Endothelial cell of umbilical vein (primary cell): ENCODE results near the gene DNAJA4. TPM values are rescaled to one million over a fixed set of nuclear protein-coding genes. Genes with fewer than 3 reads are reported as not detected.
A peak's percentile ranks its signal among the peaks of the same experiment; 100 is the strongest.

Experiments used
- BruUV-seq: library from RNA; stranded (reverse); fragments of 400-500 nt; replicated peaks from 2 replicates; lab custom pipeline; 2021; lab: Mats Ljungman, UMichigan
- CTCF ChIA-PET: fragments of 300-600, 350-600 bp; sonication (Branson Sonifier 250); formaldehyde crosslinking; loops from one replicate; lab custom pipeline; 2021; ENCODE audit warnings: antibody characterized with exemption, inconsistent platforms; lab: Charles Lee
- POLR2A ChIA-PET: fragments of 300-600, 350-600 bp; sonication (Branson Sonifier 250); formaldehyde crosslinking; loops from one replicate; lab custom pipeline; 2021; ENCODE audit warnings: antibody characterized with exemption, inconsistent platforms; lab: Charles Lee
- DNase-seq: peaks from one replicate; pipeline ENCODE4 v3.0.0-alpha.2; 2011; ENCODE audit warnings: low read depth, low spot score
- FAIRE-seq: peaks from 2 replicates; lab custom pipeline; 2011; peaks lifted over from hg19 to GRCh38; lab: Jason Lieb, UNC
- H2AFZ ChIP-seq: 2 replicates; pipeline ENCODE4 v1.6.0; 2012; ENCODE audit warnings: low read depth, low read length, control low read depth, inconsistent platforms
- H3K27ac ChIP-seq: 2 replicates; pipeline ENCODE4 v1.5.1; 2011; ENCODE audit warnings: low read depth, mild to moderate bottlenecking, control low read depth, low read length, moderate library complexity; ENCODE audit not compliant: insufficient read depth
- H3K27me3 ChIP-seq, 2 experiments: 2 replicates each; pipeline versions ENCODE4 v1.6.0 to v1.6.1; 2011; ENCODE audit warnings: low read length in 2 of 2, mixed read lengths in 1 of 2; ENCODE audit not compliant: control insufficient read depth in 2 of 2, insufficient read depth in 2 of 2
- H3K36me3 ChIP-seq, 2 experiments: 2 replicates in 1 of 2; 3 replicates in 1 of 2; pipeline ENCODE4 v1.5.1; 2011; ENCODE audit warnings: low read length in 2 of 2, mild to moderate bottlenecking in 1 of 2, moderate library complexity in 1 of 2; ENCODE audit not compliant: control insufficient read depth in 2 of 2, insufficient read depth in 2 of 2; ENCODE audit errors: extremely low read depth in 1 of 2
- H3K4me1 ChIP-seq: 3 replicates; pipeline ENCODE4 v1.5.1; 2011; ENCODE audit warnings: mild to moderate bottlenecking, low read length; ENCODE audit not compliant: control insufficient read depth, insufficient read depth; ENCODE audit errors: extremely low read depth
- H3K4me2 ChIP-seq: 2 replicates; pipeline ENCODE4 v1.6.1; 2011; ENCODE audit warnings: low read length, control low read depth, mixed read lengths; ENCODE audit not compliant: insufficient read depth
- H3K4me3 ChIP-seq, 3 experiments: fragments of 200-600 bp in 1 of 3; sonication (generic), shearing (Covaris generic) in 1 of 3; replicated peaks in 1 of 3; 2 replicates each; pipeline ENCODE4 v1.5.1; 2011 to 2016; ENCODE audit warnings: control low read depth in 3 of 3, low read length in 3 of 3, mild to moderate bottlenecking in 2 of 3, inconsistent platforms in 1 of 3, low read depth in 1 of 3, moderate library complexity in 1 of 3; ENCODE audit not compliant: insufficient read depth in 1 of 3
- H3K79me2 ChIP-seq: 2 replicates; pipeline ENCODE4 v1.6.0; 2012; ENCODE audit warnings: low read length, inconsistent platforms; ENCODE audit not compliant: control insufficient read depth, insufficient read depth
- H3K9ac ChIP-seq: replicated peaks from 2 replicates; pipeline ENCODE3; 2011; ENCODE audit warnings: low read length, control low read depth; ENCODE audit not compliant: insufficient read depth; ENCODE audit errors: extremely low read depth
- H3K9me1 ChIP-seq: replicated peaks from 3 replicates; pipeline ENCODE4 v1.6.0; 2011; ENCODE audit warnings: mild to moderate bottlenecking, low read length; ENCODE audit not compliant: control insufficient read depth, insufficient read depth; ENCODE audit errors: extremely low read depth
- H3K9me3 ChIP-seq: replicated peaks from 2 replicates; pipeline ENCODE4 v1.5.1; 2012; ENCODE audit warnings: low read length, inconsistent platforms; ENCODE audit not compliant: control insufficient read depth, insufficient read depth
- H4K20me1 ChIP-seq: replicated peaks from 2 replicates; pipeline ENCODE3; 2011; ENCODE audit warnings: mild to moderate bottlenecking, low read length; ENCODE audit not compliant: control insufficient read depth, insufficient read depth; ENCODE audit errors: extremely low read depth
- CTCF ChIP-seq, 2 donors: IDR thresholded peaks; 1 replicate in 1 of 2; 2 replicates in 1 of 2; pipeline ENCODE4 v1.5.1; 2011; ENCODE audit warnings: low read length in 2 of 2, mild to moderate bottlenecking in 2 of 2, moderate library complexity in 2 of 2, control low read depth in 1 of 2, inconsistent platforms in 1 of 2, low read depth in 1 of 2; ENCODE audit not compliant: insufficient read depth in 1 of 2; ENCODE audit errors: extremely low read depth in 1 of 2
- EZH2 ChIP-seq: IDR thresholded peaks from 2 replicates; pipeline ENCODE4 v1.6.1; 2012; ENCODE audit warnings: borderline replicate concordance, low read depth, mild to moderate bottlenecking, moderate library complexity, low read length, inconsistent platforms; ENCODE audit not compliant: severe bottlenecking
- GATA2 ChIP-seq: IDR thresholded peaks from 2 replicates; pipeline ENCODE4 v1.7.0; 2011; ENCODE audit warnings: low read depth, mild to moderate bottlenecking, moderate library complexity, mixed read lengths, low read length; ENCODE audit not compliant: insufficient read length, insufficient read depth
- JUN ChIP-seq: IDR thresholded peaks from 2 replicates; pipeline ENCODE4 v1.6.1; 2011; ENCODE audit warnings: borderline replicate concordance, low read depth; ENCODE audit not compliant: insufficient read length, insufficient read depth
- MYC ChIP-seq: IDR thresholded peaks from one replicate; pipeline ENCODE4 v1.6.1; 2011; ENCODE audit warnings: mild to moderate bottlenecking, low read depth, low read length
- dilution Hi-C: fragments of 300-500 bp; cut with MboI; formaldehyde crosslinking; loops from one replicate; pipeline ENCODE4 v1.15.0; 2019; ENCODE audit warnings: low sequenced_read_pairs; ENCODE audit not compliant: extremely low pct_ligation_motif_present
- intact Hi-C: fragments of 100-400 bp; cut with micrococcal nuclease; formaldehyde crosslinking; loops from one replicate; pipeline ENCODE4 v1.10.0; 2022
- polyA plus RNA-seq, 4 experiments: library from polyadenylated mRNA; depleted of rRNA in 3 of 4; stranded (reverse) in 3 of 4; unstranded in 1 of 4; fragments of >200 nt; gene quantifications; 2 replicates each; pipeline versions ENCODE4 v1.2.1 to v1.2.3, GENCODE V29; 2011 to 2012; ENCODE audit warnings: missing spikeins in 1 of 4
- total RNA-seq: library from RNA; stranded (reverse); gene quantifications from 2 replicates; pipeline ENCODE4 v1.2.3, GENCODE V29; 2021
- TF ChIP-seq, protein P1 (sequence below): IDR thresholded peaks from 2 replicates; pipeline ENCODE4 v1.6.1; 2011; ENCODE audit not compliant: insufficient read depth, insufficient read length

The DNAJA4 gene
- total and polyA plus RNA-seq, 2 donors (not counting 3 experiments of a cell fraction or from before 2014, with no cell fraction given): 17.3 to 21.3 TPM

- dilution Hi-C loops: no loop called here
- peak; percentile 20 for DNase-seq
These were observed 22.2 kb upstream of the DNAJA4 start for GRCh38 chr15:78242128-78242527.

DNA sequence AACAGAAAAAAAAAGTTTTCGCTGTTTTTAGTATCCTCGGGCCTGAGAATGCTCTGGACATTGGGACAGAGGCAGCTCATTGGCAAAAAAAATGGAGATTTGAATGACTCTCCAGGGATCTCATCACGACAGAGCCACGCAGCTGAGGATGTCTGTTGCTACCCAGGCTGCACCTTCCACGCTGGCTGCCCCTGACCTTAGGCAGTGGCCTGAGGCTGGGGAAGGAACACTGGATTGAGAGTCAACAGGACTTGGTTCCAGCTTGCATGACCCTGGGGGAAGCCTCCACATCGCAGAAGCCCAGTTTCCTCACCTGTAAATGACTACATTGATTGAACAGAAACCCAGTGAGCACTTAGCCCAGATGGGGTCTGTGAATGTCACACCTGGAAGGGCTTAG lies 21.3 kb upstream of the DNAJA4 start:
- no peak for TF ChIP-seq MYC
- TF ChIP-seq GATA2: no peak
- TF ChIP-seq EZH2: no peak
- TF ChIP-seq, protein P1, sequence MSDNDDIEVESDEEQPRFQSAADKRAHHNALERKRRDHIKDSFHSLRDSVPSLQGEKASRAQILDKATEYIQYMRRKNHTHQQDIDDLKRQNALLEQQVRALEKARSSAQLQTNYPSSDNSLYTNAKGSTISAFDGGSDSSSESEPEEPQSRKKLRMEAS: no peak
- no peak for TF ChIP-seq CTCF (IDR thresholded peaks at IDR 0.05; ENCODE audit: extremely low read depth in 1 of 2, insufficient read depth in 1 of 2, low read depth in 1 of 2, low read length in 2 of 2)
- no peak for TF ChIP-seq JUN
- DNase-seq (no peak), FAIRE-seq (no peak)
- dilution Hi-C loops (no loop called here), intact Hi-C loops (no loop called here)
- H3K4me2 ChIP-seq: no peak overlapping the region
- no peak overlapping the region for H3K4me3 ChIP-seq
- no peak overlapping the region for H3K9ac ChIP-seq
- H3K9me3 ChIP-seq: no peaks in the 10 kb centered on the region
- no peaks in the 10 kb centered on the region for H3K4me1 ChIP-seq
- no peaks in the 10 kb centered on the region for H3K9me1 ChIP-seq
- H3K27ac ChIP-seq: no peak overlapping the region
- no peak overlapping the region for H2AFZ ChIP-seq
- H4K20me1 ChIP-seq: no peaks in the 10 kb centered on the region
- ChIA-PET CTCF (interaction anchor here (4.4 to 10.1 kb wide), 2 partner anchors 15 to 133 kb away, joined by 17 to 237 read pairs; no protein-coding TSS in a partner anchor), POLR2A (no interaction called here)
- no peaks in the 10 kb centered on the region for H3K36me3 ChIP-seq
- no peaks in the 10 kb centered on the region for H3K79me2 ChIP-seq
- peaks cover 0 to 4% of the 10 kb centered on the region in 2 experiments for H3K27me3 ChIP-seq
- no TSS peak for BruUV-seq

More at GRCh38 chr15:78242128-78242527, 22.2 kb upstream of the DNAJA4 start:
- BruUV-seq: no TSS peak
- Histone ChIP-seq H3K4me2 (no peak overlapping the region), H3K9me1 (no peaks in the 10 kb centered on the region), H4K20me1 (no peaks in the 10 kb centered on the region), H3K36me3 (no peaks in the 10 kb centered on the region), H3K9ac (no peak overlapping the region), H3K79me2 (no peaks in the 10 kb centered on the region), H2AFZ (no peak overlapping the region), H3K27me3 (peaks cover 0 to 4% of the 10 kb centered on the region in 2 experiments), H3K4me3 (no peak overlapping the region), H3K4me1 (no peaks in the 10 kb centered on the region), H3K27ac (no peak overlapping the region), H3K9me3 (no peaks in the 10 kb centered on the region)
- FAIRE-seq: no peak
- ChIA-PET CTCF (interaction anchor here (0.8 to 10.1 kb wide), 16 partner anchors 14 to 332 kb away, joined by 3 to 237 read pairs (median 10); partner anchors contain the start of gene CIB2), POLR2A (no interaction called here)
- intact Hi-C loops: no loop called here
- TF ChIP-seq MYC (no peak), CTCF (IDR thresholded peaks at IDR 0.05; ENCODE audit: extremely low read depth in 1 of 2, insufficient read depth in 1 of 2, low read depth in 1 of 2, low read length in 2 of 2) (peak; percentile 41 to 52)
